ENCODE measurements around the gene MEIOB.
"Not testable (repeated sequence)": the region's sequence is repeated elsewhere in the genome, so short reads cannot be mapped to it uniquely, and the experiment has no call there.

Gene MEIOB

DNA sequence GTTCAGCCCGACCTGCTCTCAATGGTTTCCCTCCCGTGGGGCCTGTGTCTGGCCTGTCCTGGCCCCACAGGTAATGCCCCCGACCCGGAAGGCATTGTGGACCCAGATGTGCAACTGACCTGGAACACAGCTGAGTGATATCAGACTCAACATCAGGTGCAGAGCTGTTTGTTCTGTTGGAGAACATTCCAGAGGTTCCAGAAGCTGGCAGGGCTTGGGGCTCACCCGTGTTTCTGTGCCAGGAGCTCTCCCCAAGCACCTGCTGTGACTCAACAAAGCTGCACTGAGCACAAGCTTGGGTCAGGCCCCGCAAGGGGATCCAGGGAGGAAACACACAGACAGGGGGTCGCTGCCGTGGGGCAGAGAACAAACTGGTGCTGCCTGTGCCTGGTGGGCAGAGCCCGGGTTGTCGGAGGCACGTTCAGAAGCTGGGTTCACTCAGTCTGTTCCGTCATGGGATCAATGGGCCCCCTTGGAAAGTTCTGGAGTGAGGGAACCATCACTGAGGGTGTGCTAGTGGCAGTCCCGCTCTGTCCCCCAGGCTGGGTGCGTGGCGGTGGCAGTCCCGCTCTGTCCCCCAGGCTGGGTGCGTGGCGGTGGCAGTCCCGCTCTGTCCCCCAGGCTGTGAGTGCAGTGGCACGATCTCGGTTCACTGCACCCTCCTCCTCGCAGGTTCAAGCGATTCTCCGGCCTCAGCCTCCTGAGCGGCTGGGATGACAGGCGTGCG lies 24.1 kb upstream of the MEIOB start:
- DNase-seq (ENCODE audit: insufficient read length, low spot score) (no peak), FAIRE-seq (no peak)
- TF ChIP-seq POLR2AphosphoS5 (IDR thresholded peaks at IDR 0.05; ENCODE audit: low read depth, low read length) (no peak), SPI1 (IDR thresholded peaks at IDR 0.05; ENCODE audit: low read depth, low read length) (no peak), POU2F2 (IDR thresholded peaks at IDR 0.05; ENCODE audit: low read depth, low read length) (no peak), TAF1 (IDR thresholded peaks at IDR 0.05; ENCODE audit: low read depth, low read length) (no peak), POLR2A (IDR thresholded peaks at IDR 0.05; ENCODE audit: low read depth, low read length) (no peak), PAX5 (IDR thresholded peaks at IDR 0.05; ENCODE audit: insufficient read depth, low read length, severe bottlenecking) (no peak)

DNA sequence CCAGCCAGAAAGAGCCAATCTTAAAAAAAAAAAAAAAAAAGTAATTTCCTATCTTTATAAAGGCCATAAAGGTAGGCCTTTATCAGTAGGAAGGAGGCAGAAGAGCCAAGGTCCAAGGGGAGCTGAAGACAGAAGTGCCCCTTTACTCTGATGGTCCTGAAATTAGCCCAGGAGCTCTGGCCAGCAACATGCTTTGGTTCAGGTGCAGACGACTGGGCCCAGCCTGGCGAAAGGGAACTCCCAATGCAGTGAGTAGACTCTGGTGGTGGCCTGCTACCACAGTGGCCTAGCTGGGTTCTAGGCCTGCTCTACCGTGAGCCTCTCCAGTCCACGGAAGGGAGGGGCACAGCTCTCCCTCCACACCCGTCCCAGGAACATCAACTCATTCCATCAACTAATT lies 23.1 kb upstream of the MEIOB start:
- DNase-seq (ENCODE audit: insufficient read length, low spot score) (no peak), FAIRE-seq (no peak)
- TF ChIP-seq POU2F2 (IDR thresholded peaks at IDR 0.05; ENCODE audit: low read depth, low read length) (no peak), PAX5 (IDR thresholded peaks at IDR 0.05; ENCODE audit: insufficient read depth, low read length, severe bottlenecking) (no peak), POLR2AphosphoS5 (IDR thresholded peaks at IDR 0.05; ENCODE audit: low read depth, low read length) (no peak), SPI1 (IDR thresholded peaks at IDR 0.05; ENCODE audit: low read depth, low read length) (no peak), POLR2A (IDR thresholded peaks at IDR 0.05; ENCODE audit: low read depth, low read length) (no peak), TAF1 (IDR thresholded peaks at IDR 0.05; ENCODE audit: low read depth, low read length) (no peak)

DNA sequence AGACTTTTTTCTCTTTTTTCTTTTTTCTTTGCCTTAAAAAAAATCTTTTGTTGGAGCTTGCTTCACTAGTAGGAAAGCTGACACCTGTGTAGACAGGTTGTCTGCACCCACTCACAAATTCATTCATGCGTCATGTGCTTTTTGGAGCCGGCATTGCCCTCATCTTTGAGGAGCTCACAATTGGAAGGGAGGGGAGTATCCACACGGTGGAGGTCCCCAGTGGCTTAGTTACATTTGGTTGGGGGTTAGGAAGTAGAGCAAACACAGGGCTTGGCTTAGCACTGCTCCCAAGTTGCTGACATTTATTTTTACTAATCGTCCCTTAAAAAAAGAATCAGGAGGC lies 18.7 kb upstream of the MEIOB start:
- TF ChIP-seq POU2F2 (IDR thresholded peaks at IDR 0.05; ENCODE audit: low read depth, low read length) = no peak
- TF ChIP-seq POLR2AphosphoS5 (IDR thresholded peaks at IDR 0.05; ENCODE audit: low read depth, low read length) = no peak
- no peak for TF ChIP-seq SPI1 (IDR thresholded peaks at IDR 0.05; ENCODE audit: low read depth, low read length)
- TF ChIP-seq PAX5 (IDR thresholded peaks at IDR 0.05; ENCODE audit: insufficient read depth, low read length, severe bottlenecking) = no peak
- TF ChIP-seq TAF1 (IDR thresholded peaks at IDR 0.05; ENCODE audit: low read depth, low read length) = no peak
- TF ChIP-seq POLR2A (IDR thresholded peaks at IDR 0.05; ENCODE audit: low read depth, low read length) = no peak

DNA sequence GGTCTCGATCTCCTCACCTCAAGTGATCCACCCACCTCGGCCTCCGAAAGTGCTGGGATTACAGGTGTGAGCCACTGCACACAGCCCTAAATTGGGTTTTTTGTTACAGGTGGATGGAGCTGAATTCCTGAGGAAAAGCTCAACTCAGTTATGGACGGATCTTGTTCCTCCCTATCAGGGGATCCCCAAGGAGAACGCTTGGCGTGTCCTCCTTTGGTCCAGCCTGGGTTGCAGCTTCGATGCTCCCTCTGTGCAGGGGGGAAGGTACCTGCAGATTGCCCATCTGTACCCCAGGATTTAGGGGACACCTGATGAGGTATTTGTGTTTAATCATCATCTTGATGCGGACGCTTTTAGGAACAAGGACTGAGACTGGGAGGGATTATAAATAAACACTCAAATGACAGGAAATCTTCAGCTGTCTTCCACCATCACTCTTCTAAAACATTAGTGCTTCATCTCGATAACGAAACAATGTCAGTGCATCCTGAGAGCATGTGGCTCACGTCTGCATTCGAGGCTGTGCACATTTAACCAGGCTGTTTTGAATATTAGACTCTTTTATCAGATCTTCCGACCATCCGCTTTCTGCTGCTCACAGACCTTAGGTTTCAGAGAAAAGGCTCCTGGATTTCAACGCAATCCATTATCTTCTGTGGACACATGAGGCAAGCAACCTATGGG lies 18.2 kb upstream of the MEIOB start:
- no peak for FAIRE-seq
- TF ChIP-seq SPI1 (IDR thresholded peaks at IDR 0.05; ENCODE audit: low read depth, low read length) = no peak
- no peak for DNase-seq (ENCODE audit: insufficient read length, low spot score)

More for the DNA sequence above, 18.7 kb upstream of the MEIOB start:
- DNase-seq (ENCODE audit: insufficient read length, low spot score) = no peak
- no peak for FAIRE-seq

DNA sequence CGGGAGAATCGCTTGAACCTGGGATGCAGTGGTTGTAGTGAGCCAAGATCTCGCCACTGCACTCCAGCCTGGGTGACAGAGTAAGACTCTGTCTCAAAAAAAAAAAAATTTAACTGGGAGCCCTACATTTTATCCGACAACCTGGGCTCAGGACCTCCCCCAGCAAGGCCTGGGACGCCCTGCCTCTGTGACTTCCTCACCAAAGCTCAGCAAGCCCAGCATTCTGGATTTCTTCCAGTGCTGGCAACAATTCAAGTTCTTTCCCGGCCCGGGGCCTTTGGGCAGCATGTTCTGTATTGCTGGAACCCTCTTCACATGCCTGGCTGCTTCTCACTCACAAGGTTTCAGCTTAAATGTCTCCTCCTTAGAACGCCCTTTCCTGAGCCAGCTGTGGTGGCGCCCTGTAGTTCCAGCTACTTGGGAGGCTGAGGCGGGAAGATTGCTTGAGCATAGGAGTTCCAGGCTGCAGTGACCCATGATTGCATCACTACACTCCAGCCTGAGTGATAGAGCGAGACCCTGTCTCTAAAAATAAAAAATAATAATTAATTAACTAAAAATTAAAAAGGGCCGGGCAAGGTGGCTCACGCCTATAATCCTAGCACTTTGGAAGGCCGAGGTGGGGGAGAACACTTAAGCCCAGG lies 15.9 kb upstream of the MEIOB start:
- FAIRE-seq = no peak
- no peak for DNase-seq (ENCODE audit: insufficient read length, low spot score)
- TF ChIP-seq POLR2A (IDR thresholded peaks at IDR 0.05; ENCODE audit: low read depth, low read length) = no peak
- TF ChIP-seq TAF1 (IDR thresholded peaks at IDR 0.05; ENCODE audit: low read depth, low read length) = no peak
- no peak for TF ChIP-seq POU2F2 (IDR thresholded peaks at IDR 0.05; ENCODE audit: low read depth, low read length)
- no peak for TF ChIP-seq SPI1 (IDR thresholded peaks at IDR 0.05; ENCODE audit: low read depth, low read length)
- no peak for TF ChIP-seq PAX5 (IDR thresholded peaks at IDR 0.05; ENCODE audit: insufficient read depth, low read length, severe bottlenecking)
- no peak for TF ChIP-seq POLR2AphosphoS5 (IDR thresholded peaks at IDR 0.05; ENCODE audit: low read depth, low read length)

DNA sequence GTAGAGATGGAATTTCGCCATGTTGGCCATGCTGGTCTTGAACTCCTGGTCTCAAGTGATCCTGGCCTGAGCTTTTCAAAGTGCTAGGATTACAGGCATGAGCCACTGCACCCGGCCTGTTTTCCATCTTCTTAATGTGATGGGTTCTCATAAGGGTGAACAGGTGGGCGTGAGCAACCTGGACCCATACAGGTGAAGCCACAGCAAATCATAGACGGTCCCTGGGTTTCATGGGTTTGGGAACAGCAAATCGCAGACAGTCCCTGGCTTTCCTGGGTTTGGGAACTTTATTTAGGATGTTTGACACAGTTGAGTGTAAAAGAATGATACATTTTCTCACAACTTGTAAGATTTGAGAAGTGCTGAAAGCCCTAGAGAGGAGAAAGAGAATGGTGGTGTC lies 12.9 kb upstream of the MEIOB start:
- DNase-seq (ENCODE audit: insufficient read length, low spot score) = no peak
- FAIRE-seq = no peak
- TF ChIP-seq POLR2A (IDR thresholded peaks at IDR 0.05; ENCODE audit: low read depth, low read length) (no peak), POU2F2 (IDR thresholded peaks at IDR 0.05; ENCODE audit: low read depth, low read length) (no peak), SPI1 (IDR thresholded peaks at IDR 0.05; ENCODE audit: low read depth, low read length) (no peak), TAF1 (IDR thresholded peaks at IDR 0.05; ENCODE audit: low read depth, low read length) (no peak), PAX5 (IDR thresholded peaks at IDR 0.05; ENCODE audit: insufficient read depth, low read length, severe bottlenecking) (no peak), POLR2AphosphoS5 (IDR thresholded peaks at IDR 0.05; ENCODE audit: low read depth, low read length) (no peak)

DNA sequence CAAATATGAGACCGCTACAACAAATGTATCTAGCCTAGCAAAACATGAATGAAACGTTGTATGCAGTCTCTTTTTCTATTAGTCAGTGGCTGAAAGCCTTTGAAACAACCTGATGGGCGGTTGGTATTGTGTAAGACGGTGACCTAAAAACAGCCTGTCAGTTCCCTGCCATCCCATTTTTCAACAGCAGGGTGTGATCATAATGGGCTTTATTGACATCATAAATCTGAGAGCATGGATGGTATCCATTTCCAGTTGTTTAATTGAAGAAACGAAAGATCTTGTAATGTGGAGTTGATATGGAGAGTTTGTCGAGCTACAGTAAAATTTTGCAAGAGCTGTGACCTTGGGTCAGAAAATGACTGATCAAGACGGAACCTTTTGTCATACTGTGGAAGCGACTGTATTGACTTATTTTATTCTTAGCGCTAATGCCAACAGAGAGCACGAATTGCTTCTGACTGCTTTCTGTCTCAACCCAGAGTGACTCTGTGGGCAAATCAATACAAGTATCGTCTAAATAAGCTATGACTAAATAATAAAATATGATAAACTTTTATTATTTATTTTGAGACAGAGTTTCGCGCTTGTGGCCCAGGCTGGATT lies 12.3 kb upstream of the MEIOB start:
- FAIRE-seq (no peak), DNase-seq (ENCODE audit: insufficient read length, low spot score) (no peak)
- TF ChIP-seq TAF1 (IDR thresholded peaks at IDR 0.05; ENCODE audit: low read depth, low read length) (no peak), POLR2AphosphoS5 (IDR thresholded peaks at IDR 0.05; ENCODE audit: low read depth, low read length) (no peak), PAX5 (IDR thresholded peaks at IDR 0.05; ENCODE audit: insufficient read depth, low read length, severe bottlenecking) (no peak), POU2F2 (IDR thresholded peaks at IDR 0.05; ENCODE audit: low read depth, low read length) (no peak), SPI1 (IDR thresholded peaks at IDR 0.05; ENCODE audit: low read depth, low read length) (no peak), POLR2A (IDR thresholded peaks at IDR 0.05; ENCODE audit: low read depth, low read length) (no peak)

DNA sequence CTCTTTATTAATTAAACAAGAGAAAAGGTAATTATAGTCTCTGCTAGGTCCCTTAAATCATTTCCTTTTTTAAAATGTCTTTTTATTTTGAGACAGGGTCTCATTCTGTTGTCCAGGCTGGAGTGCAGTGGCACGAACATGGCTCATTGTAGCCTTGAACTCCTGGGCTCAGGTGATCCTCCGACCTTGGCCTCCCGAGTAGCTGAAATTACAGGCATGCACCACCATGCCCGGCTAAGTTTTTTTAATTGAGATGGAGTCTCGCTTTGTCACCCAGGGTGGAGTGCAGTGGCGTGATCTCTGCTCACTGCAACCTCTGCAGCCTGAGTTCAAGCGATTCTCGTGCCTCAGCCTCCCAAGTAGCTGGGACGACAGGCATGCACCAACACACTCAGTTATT lies 9.2 kb upstream of the MEIOB start:
- not testable (repeated sequence) for FAIRE-seq; DNase-seq (ENCODE audit: insufficient read length, low spot score)

DNA sequence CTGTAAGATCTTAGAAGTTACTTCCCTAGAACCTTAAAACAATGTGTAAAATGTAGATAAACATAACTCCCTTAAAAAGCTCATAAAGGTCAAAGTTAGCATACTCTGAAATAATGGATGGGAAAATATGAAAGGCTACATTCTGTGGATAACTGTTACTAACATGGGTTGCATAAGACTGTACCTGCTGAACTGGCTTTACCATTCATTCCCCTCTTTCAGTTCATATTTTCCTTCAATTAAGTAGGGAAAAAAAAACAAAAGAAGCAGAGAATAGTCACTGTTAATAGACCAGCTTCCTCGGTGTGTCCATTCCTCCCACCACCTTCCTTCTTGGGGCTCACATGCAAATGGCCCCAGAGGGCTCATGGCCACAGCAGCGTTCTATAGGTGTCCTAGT lies 7.5 kb upstream of the MEIOB start:
- FAIRE-seq (no peak), DNase-seq (ENCODE audit: insufficient read length, low spot score) (no peak)
- no peak for TF ChIP-seq POU2F2 (IDR thresholded peaks at IDR 0.05; ENCODE audit: low read depth, low read length)
- no peak for TF ChIP-seq TAF1 (IDR thresholded peaks at IDR 0.05; ENCODE audit: low read depth, low read length)
- TF ChIP-seq SPI1 (IDR thresholded peaks at IDR 0.05; ENCODE audit: low read depth, low read length) = no peak
- TF ChIP-seq POLR2A (IDR thresholded peaks at IDR 0.05; ENCODE audit: low read depth, low read length) = no peak
- no peak for TF ChIP-seq POLR2AphosphoS5 (IDR thresholded peaks at IDR 0.05; ENCODE audit: low read depth, low read length)
- TF ChIP-seq PAX5 (IDR thresholded peaks at IDR 0.05; ENCODE audit: insufficient read depth, low read length, severe bottlenecking) = no peak
